IPS-18c (cell line): ENCODE data around the gene DXO.
A peak's percentile ranks its signal among the peaks of the same experiment; 100 is the strongest.
"Not testable (repeated sequence)": the region's sequence is repeated elsewhere in the genome, so short reads cannot be mapped to it uniquely, and the experiment has no call there.

Experiments
- H3K4me3 ChIP-seq: 2 replicates; pipeline ENCODE4 v1.7.0; 2013; ENCODE audit warnings: low read depth, mild to moderate bottlenecking, low read length, moderate library complexity; ENCODE audit not compliant: insufficient read depth
- H3K9me3 ChIP-seq: one replicate; pipeline ENCODE4 v1.6.1; 2013; ENCODE audit warnings: mild to moderate bottlenecking, low read length, moderate library complexity; ENCODE audit not compliant: control insufficient read depth, insufficient read depth

The DXO gene

GRCh38 chr6:31971993-31972708 is at the start of gene DXO:
Gene DXO, minus strand, starts transcription at chr6:31972138. Its CDS starts 463 bp downstream, at chr6:31971675.
- no peaks in the 10 kb centered on the region for H3K9me3 ChIP-seq
- peak within 1 kb of the TSS; percentile 92 for H3K4me3 ChIP-seq

GRCh38 chr6:32014547-32014946 is 42.6 kb upstream of the DXO start, which contains the start of gene C4B:
Gene C4B, plus strand, starts transcription at chr6:32014795. Its CDS starts 51 bp downstream, at chr6:32014846.
- H3K9me3 ChIP-seq, H3K4me3 ChIP-seq: not testable (repeated sequence)

DNA sequence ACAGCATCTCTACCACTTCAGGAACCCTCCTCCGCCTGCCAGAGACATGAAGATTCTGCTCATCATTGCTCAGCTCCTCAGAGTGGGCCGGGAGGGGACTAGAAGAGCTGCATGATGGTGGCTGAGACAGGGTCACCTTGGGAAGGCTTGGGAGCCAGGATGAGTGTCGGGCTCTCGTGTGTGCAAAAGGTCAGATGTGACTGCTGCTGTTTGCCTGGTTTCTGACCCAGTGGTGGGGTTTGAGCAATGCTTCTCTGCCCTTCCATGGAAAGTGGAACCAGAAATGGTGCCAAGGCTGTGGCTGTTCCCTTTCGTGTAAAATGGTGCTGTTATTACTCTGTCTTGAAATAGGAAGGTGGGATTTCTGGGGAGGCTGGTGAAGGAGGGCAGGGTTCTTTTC is 41.8 kb upstream of the DXO start:
- not testable (repeated sequence) for H3K9me3 ChIP-seq, H3K4me3 ChIP-seq

- not testable (repeated sequence) for H3K4me3 ChIP-seq, H3K9me3 ChIP-seq
Measured at GRCh38 chr6:32012941-32013617, 41.1 kb upstream of the DXO start.

GRCh38 chr6:32010856-32011530 is 39.1 kb upstream of the DXO start:
- not testable (repeated sequence) for H3K4me3 ChIP-seq, H3K9me3 ChIP-seq

DNA sequence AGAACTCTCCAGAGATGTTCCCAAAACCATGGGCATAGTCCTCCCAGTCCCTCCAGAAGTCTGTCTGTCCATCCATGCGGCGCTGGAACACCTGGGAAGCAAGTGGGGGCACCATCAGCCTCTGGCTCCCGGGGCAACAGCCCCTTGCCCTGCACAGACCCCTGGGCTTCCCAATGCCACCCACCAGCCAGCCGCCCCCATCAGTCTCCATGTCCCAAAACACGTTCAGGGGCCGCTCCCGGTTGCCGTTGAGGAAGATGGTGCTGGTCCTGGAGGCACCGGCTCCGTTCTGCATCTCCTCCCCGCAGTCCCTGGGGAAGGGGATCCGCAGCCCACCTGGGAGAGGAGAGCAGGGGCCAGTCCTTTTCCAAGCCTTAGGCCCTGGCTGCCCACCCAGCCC is 37.6 kb upstream of the DXO start:
- H3K9me3 ChIP-seq, H3K4me3 ChIP-seq: not testable (repeated sequence)

GRCh38 chr6:32008616-32009015 is 36.7 kb upstream of the DXO start:
- H3K9me3 ChIP-seq, H3K4me3 ChIP-seq: not testable (repeated sequence)

GRCh38 chr6:32008037-32008436 is 36.1 kb upstream of the DXO start:
- H3K4me3 ChIP-seq, H3K9me3 ChIP-seq: not testable (repeated sequence)

DNA sequence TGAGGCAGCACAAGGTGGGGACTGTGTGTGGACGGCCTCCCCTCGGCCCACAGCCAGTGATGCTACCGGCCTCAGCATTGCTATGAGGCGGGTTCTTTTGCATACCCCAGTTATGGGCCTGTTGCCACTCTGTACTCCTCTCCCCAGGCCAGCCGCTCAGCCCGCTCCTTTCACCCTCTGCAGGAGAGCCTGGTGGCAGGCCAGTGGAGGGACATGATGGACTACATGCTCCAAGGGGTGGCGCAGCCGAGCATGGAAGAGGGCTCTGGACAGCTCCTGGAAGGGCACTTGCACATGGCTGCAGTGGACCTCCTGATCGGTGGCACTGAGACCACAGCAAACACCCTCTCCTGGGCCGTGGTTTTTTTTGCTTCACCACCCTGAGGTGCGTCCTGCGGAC is 35.1 kb upstream of the DXO start:
- H3K9me3 ChIP-seq, H3K4me3 ChIP-seq: not testable (repeated sequence)

GRCh38 chr6:32005991-32006529 is 34.1 kb upstream of the DXO start:
- H3K4me3 ChIP-seq, H3K9me3 ChIP-seq: not testable (repeated sequence)

- not testable (repeated sequence) for H3K4me3 ChIP-seq, H3K9me3 ChIP-seq
Measured at GRCh38 chr6:32005538-32005880, 33.6 kb upstream of the DXO start.

GRCh38 chr6:32004864-32005537 is 33.1 kb upstream of the DXO start:
- not testable (repeated sequence) for H3K9me3 ChIP-seq, H3K4me3 ChIP-seq

- H3K4me3 ChIP-seq, H3K9me3 ChIP-seq: not testable (repeated sequence)
Measured at GRCh38 chr6:32004393-32004792, 32.5 kb upstream of the DXO start.

- not testable (repeated sequence) for H3K9me3 ChIP-seq, H3K4me3 ChIP-seq
Measured at GRCh38 chr6:32003301-32003700, 31.4 kb upstream of the DXO start.

GRCh38 chr6:32002546-32003268 is 30.8 kb upstream of the DXO start:
- H3K4me3 ChIP-seq, H3K9me3 ChIP-seq: not testable (repeated sequence)

DNA sequence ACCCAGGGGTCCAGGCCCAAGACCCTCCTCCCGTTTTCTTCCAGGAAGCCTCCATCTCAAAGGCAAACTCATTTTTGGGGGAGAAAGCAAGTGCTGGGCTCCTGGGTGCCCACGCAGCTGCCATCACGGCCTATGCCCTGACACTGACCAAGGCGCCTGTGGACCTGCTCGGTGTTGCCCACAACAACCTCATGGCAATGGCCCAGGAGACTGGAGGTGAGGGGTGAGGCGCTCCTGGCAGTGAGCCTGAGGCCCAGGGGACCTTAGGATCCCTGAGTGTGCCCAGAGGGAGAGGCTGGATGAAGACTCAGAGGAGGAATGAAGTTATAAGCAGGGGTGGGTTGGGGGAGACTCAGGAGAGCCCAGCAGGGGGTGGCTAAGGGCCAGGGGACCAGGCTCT is 24.4 kb upstream of the DXO start:
- H3K9me3 ChIP-seq, H3K4me3 ChIP-seq: not testable (repeated sequence)

DNA sequence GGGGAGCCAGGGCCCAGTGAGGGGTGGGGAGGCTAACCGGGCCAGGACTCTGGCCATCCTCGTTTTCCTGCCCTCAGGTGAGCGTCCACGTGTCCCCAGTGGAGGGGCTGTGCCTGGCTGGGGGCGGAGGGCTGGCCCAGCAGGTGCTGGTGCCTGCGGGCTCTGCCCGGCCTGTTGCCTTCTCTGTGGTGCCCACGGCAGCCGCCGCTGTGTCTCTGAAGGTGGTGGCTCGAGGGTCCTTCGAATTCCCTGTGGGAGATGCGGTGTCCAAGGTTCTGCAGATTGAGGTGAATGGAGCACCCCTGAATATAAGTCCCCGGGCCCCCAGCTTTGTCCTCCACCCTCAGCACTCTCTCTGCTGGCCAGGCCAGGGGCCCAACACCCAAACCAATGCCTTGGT is 22.5 kb upstream of the DXO start:
- H3K9me3 ChIP-seq, H3K4me3 ChIP-seq: not testable (repeated sequence)
